ENCODE results near the gene ERGIC1.
A peak's percentile ranks its signal among the peaks of the same experiment; 100 is the strongest.

Gene ERGIC1

GRCh38 chr5:172857982-172858381 lies 23.9 kb downstream of the ERGIC1 start:
- no peak overlapping the region for H3K4me3 ChIP-seq (ENCODE audit: low read depth, low read length)
- no peak for DNase-seq (ENCODE audit: low read depth)
- TF ChIP-seq CTCF (IDR thresholded peaks at IDR 0.05; ENCODE audit: low read depth, low read length, missing control alignments), result no peak
- in situ Hi-C loops (cut with HindIII; ENCODE audit: low sequenced_read_pairs), result no loop called here

GRCh38 chr5:172858511-172858989 lies 24.5 kb downstream of the ERGIC1 start:
- no peak for TF ChIP-seq CTCF (IDR thresholded peaks at IDR 0.05; ENCODE audit: low read depth, low read length, missing control alignments)
- no peak for DNase-seq (ENCODE audit: low read depth)
- in situ Hi-C loops (cut with HindIII; ENCODE audit: low sequenced_read_pairs), result no loop called here
- H3K4me3 ChIP-seq (ENCODE audit: low read depth, low read length), result no peak overlapping the region

GRCh38 chr5:172858990-172859811 lies 25.1 kb downstream of the ERGIC1 start:
- no peak for TF ChIP-seq CTCF (IDR thresholded peaks at IDR 0.05; ENCODE audit: low read depth, low read length, missing control alignments)
- no peak for DNase-seq (ENCODE audit: low read depth)
- in situ Hi-C loops (cut with HindIII; ENCODE audit: low sequenced_read_pairs), result no loop called here
- H3K4me3 ChIP-seq (ENCODE audit: low read depth, low read length), result no peak overlapping the region

GRCh38 chr5:172859966-172860365 lies 25.9 kb downstream of the ERGIC1 start:
- TF ChIP-seq CTCF (IDR thresholded peaks at IDR 0.05; ENCODE audit: low read depth, low read length, missing control alignments), result no peak
- H3K4me3 ChIP-seq (ENCODE audit: low read depth, low read length), result no peak overlapping the region
- in situ Hi-C loops (cut with HindIII; ENCODE audit: low sequenced_read_pairs), result no loop called here
- no peak for DNase-seq (ENCODE audit: low read depth)

- no peak overlapping the region for H3K4me3 ChIP-seq (ENCODE audit: low read depth, low read length)
- in situ Hi-C loops (cut with HindIII; ENCODE audit: low sequenced_read_pairs), result no loop called here
- no peak for TF ChIP-seq CTCF (IDR thresholded peaks at IDR 0.05; ENCODE audit: low read depth, low read length, missing control alignments)
- DNase-seq (ENCODE audit: low read depth), result peak; percentile 60
Measured at GRCh38 chr5:172860520-172861443, 26.7 kb downstream of the ERGIC1 start.

GRCh38 chr5:172861461-172861860 lies 27.4 kb downstream of the ERGIC1 start:
- TF ChIP-seq CTCF (IDR thresholded peaks at IDR 0.05; ENCODE audit: low read depth, low read length, missing control alignments), result no peak
- DNase-seq (ENCODE audit: low read depth), result no peak
- no peak overlapping the region for H3K4me3 ChIP-seq (ENCODE audit: low read depth, low read length)
- in situ Hi-C loops (cut with HindIII; ENCODE audit: low sequenced_read_pairs), result no loop called here
